Mucosa of gallbladder (tissue), 1 donor: ENCODE measurements around the gene GREB1L. TPM values are rescaled to one million over a fixed set of nuclear protein-coding genes. Genes with fewer than 3 reads are reported as not detected.
"Not testable (repeated sequence)": the region's sequence is repeated elsewhere in the genome, so short reads cannot be mapped to it uniquely, and the experiment has no call there.

Experiments used
- DNase-seq: peaks from one replicate; pipeline ENCODE4 v3.0.0-alpha.2; 2020; ENCODE audit warnings: low spot score
- total RNA-seq: library from RNA; stranded (reverse); gene quantifications from one replicate; pipeline ENCODE4 v1.2.1, GENCODE V29; 2021
- donor health status: DM: no; HTN: no; CAD: no.

GREB1L gene
- total RNA-seq, 1 donor from 2014 or later, result 0.40 TPM

- no peak for DNase-seq
Measured at GRCh38 chr18:21366896-21367295, 124.9 kb downstream of the GREB1L start.

- DNase-seq, result no peak
Measured at GRCh38 chr18:21369146-21369545, 127.1 kb downstream of the GREB1L start.

GRCh38 chr18:21369597-21369996 lies 127.6 kb downstream of the GREB1L start:
- not testable (repeated sequence) for DNase-seq

- no peak for DNase-seq
Measured at GRCh38 chr18:21383031-21383430, 141.0 kb downstream of the GREB1L start.

- no peak for DNase-seq
Measured at GRCh38 chr18:21386523-21387240, 144.7 kb downstream of the GREB1L start.

GRCh38 chr18:21387886-21388285 lies 145.9 kb downstream of the GREB1L start:
- DNase-seq, result no peak

GRCh38 chr18:21389283-21389682 lies 147.3 kb downstream of the GREB1L start:
- no peak for DNase-seq

- DNase-seq, result no peak
Measured at GRCh38 chr18:21389903-21390302, 147.9 kb downstream of the GREB1L start.

GRCh38 chr18:21391074-21391673 lies 149.1 kb downstream of the GREB1L start:
- no peak for DNase-seq

GRCh38 chr18:21393986-21394385 lies 152.0 kb downstream of the GREB1L start:
- DNase-seq, result no peak

- DNase-seq, result no peak
Measured at GRCh38 chr18:21398121-21398520, 156.1 kb downstream of the GREB1L start.

- DNase-seq, result no peak
Measured at GRCh38 chr18:21402272-21402671, 160.2 kb downstream of the GREB1L start.

GRCh38 chr18:21404426-21404825 lies 162.4 kb downstream of the GREB1L start:
- no peak for DNase-seq

GRCh38 chr18:21406116-21406515 lies 164.1 kb downstream of the GREB1L start:
- no peak for DNase-seq

- no peak for DNase-seq
Measured at GRCh38 chr18:21408681-21409080, 166.6 kb downstream of the GREB1L start.

- DNase-seq, result no peak
Measured at GRCh38 chr18:21433436-21433835, 191.4 kb downstream of the GREB1L start.

- no peak for DNase-seq
Measured at GRCh38 chr18:21439431-21439846, 197.4 kb downstream of the GREB1L start.

- DNase-seq, result no peak
Measured at GRCh38 chr18:21441670-21442069, 199.6 kb downstream of the GREB1L start.

- DNase-seq, result no peak
Measured at GRCh38 chr18:21443776-21444464, 201.9 kb downstream of the GREB1L start.

- peak; percentile 22 for DNase-seq
Measured at GRCh38 chr18:21444465-21445212, 202.6 kb downstream of the GREB1L start.

- DNase-seq, result no peak
Measured at GRCh38 chr18:21448299-21448698, 206.3 kb downstream of the GREB1L start.
